OCI-LY3 (cell line): Measurements from ENCODE around the gene ASPG.
"Not testable (repeated sequence)": the region's sequence is repeated elsewhere in the genome, so short reads cannot be mapped to it uniquely, and the experiment has no call there.

Experiments
- H2AFZ ChIP-seq: fragments of 200-600, 300-600 bp; shearing (Covaris generic); 2 replicates; pipeline ENCODE4 v1.6.0; 2014; ENCODE audit warnings: antibody characterized with exemption, low read depth, low read length
- H3K27ac ChIP-seq: fragments of 200-600, 300-600 bp; sonication (generic); 2 replicates; pipeline ENCODE4 v1.5.1; 2014; ENCODE audit warnings: mild to moderate bottlenecking, low read length, moderate library complexity, mixed read lengths
- H3K27me3 ChIP-seq: fragments of 200-600, 300-600 bp; sonication (generic); 2 replicates; pipeline ENCODE4 v1.6.1; 2014; ENCODE audit warnings: low read depth, low read length, mixed read lengths
- H3K36me3 ChIP-seq: fragments of 200-600, 300-600 bp; sonication (generic); replicated peaks from 2 replicates; pipeline ENCODE3; 2014; ENCODE audit warnings: low read depth, low read length, mixed read lengths
- H3K4me1 ChIP-seq: fragments of 300-600, 200-600 bp; sonication (generic); 2 replicates; pipeline ENCODE4 v1.6.1; 2014; ENCODE audit warnings: low read length, mixed read lengths
- H3K4me2 ChIP-seq: fragments of 200-600, 300-600 bp; sonication (generic); 2 replicates; pipeline ENCODE4 v1.6.1; 2014; ENCODE audit warnings: low read length, mixed read lengths
- H3K4me3 ChIP-seq: fragments of 300-600, 200-600 bp; sonication (generic); 2 replicates; pipeline ENCODE4 v1.5.1; 2014; ENCODE audit warnings: antibody characterized with exemption, mild to moderate bottlenecking, low read length, moderate library complexity
- H3K79me2 ChIP-seq: fragments of 300-600, 200-600 bp; shearing (Covaris generic); 2 replicates; pipeline ENCODE4 v1.6.1; 2014; ENCODE audit warnings: mild to moderate bottlenecking, low read length, mixed read lengths
- H3K9ac ChIP-seq: fragments of 300-600, 200-600 bp; shearing (Covaris generic); 2 replicates; pipeline ENCODE4 v1.6.0; 2014; ENCODE audit warnings: mild to moderate bottlenecking, low read length, moderate library complexity
- H3K9me3 ChIP-seq: fragments of 200-600, 300-600 bp; shearing (Covaris generic); 2 replicates; pipeline ENCODE4 v1.6.1; 2014; ENCODE audit warnings: low read length, mixed read lengths; ENCODE audit not compliant: insufficient read depth
- H4K20me1 ChIP-seq: fragments of 200-600, 300-600 bp; sonication (generic); 2 replicates; pipeline ENCODE4 v1.6.1; 2016; ENCODE audit warnings: low read length, mixed read lengths; ENCODE audit not compliant: insufficient read depth
- CTCF ChIP-seq: fragments of 200-600, 300-600 bp; sonication (generic); IDR thresholded peaks from 2 replicates; pipeline ENCODE4 v1.5.1; 2014; ENCODE audit warnings: antibody characterized with exemption, low read length, low read depth
- EZH2phosphoT487 ChIP-seq: fragments of 200-600 bp; shearing (Covaris generic); IDR thresholded peaks from 2 replicates; pipeline ENCODE4 v1.6.1; 2018; ENCODE audit warnings: antibody characterized with exemption, mixed run types, low read depth

ASPG gene

GRCh38 chr14:104151026-104151381, 65.5 kb downstream of the ASPG start:
- Histone ChIP-seq H3K4me1 (peaks cover 7% of the 10 kb centered on the region), H3K27me3 (no peaks in the 10 kb centered on the region), H3K9me3 (no peaks in the 10 kb centered on the region), H3K9ac (no peak overlapping the region), H3K4me2 (no peak overlapping the region), H3K36me3 (no peaks in the 10 kb centered on the region), H3K4me3 (no peak overlapping the region), H4K20me1 (no peaks in the 10 kb centered on the region), H2AFZ (no peak overlapping the region), H3K27ac (no peak overlapping the region), H3K79me2 (no peaks in the 10 kb centered on the region)
- TF ChIP-seq CTCF: no peak
- no peak for TF ChIP-seq EZH2phosphoT487

GRCh38 chr14:104151566-104152245, 66.2 kb downstream of the ASPG start:
- H3K4me2 ChIP-seq: no peak overlapping the region
- H3K27ac ChIP-seq: no peak overlapping the region
- no peak overlapping the region for H2AFZ ChIP-seq
- no peaks in the 10 kb centered on the region for H3K9me3 ChIP-seq
- no peaks in the 10 kb centered on the region for H4K20me1 ChIP-seq
- H3K36me3 ChIP-seq: no peaks in the 10 kb centered on the region
- no peaks in the 10 kb centered on the region for H3K79me2 ChIP-seq
- no peaks in the 10 kb centered on the region for H3K27me3 ChIP-seq
- H3K9ac ChIP-seq: no peak overlapping the region
- no peak overlapping the region for H3K4me3 ChIP-seq
- no peak for TF ChIP-seq EZH2phosphoT487
- no peak for TF ChIP-seq CTCF
- H3K4me1 ChIP-seq: peaks cover 7% of the 10 kb centered on the region

GRCh38 chr14:104152246-104152575, 66.7 kb downstream of the ASPG start:
- peaks cover 7% of the 10 kb centered on the region for H3K4me1 ChIP-seq
- no peak overlapping the region for H2AFZ ChIP-seq
- H3K79me2 ChIP-seq: no peaks in the 10 kb centered on the region
- H3K27me3 ChIP-seq: no peaks in the 10 kb centered on the region
- H3K9me3 ChIP-seq: no peaks in the 10 kb centered on the region
- TF ChIP-seq CTCF (no peak), EZH2phosphoT487 (no peak)
- no peaks in the 10 kb centered on the region for H4K20me1 ChIP-seq
- no peak overlapping the region for H3K4me3 ChIP-seq
- no peaks in the 10 kb centered on the region for H3K36me3 ChIP-seq
- H3K9ac ChIP-seq: no peak overlapping the region
- no peak overlapping the region for H3K4me2 ChIP-seq
- no peak overlapping the region for H3K27ac ChIP-seq

- Histone ChIP-seq H3K4me1 (peaks cover 6% of the 10 kb centered on the region), H3K27me3 (no peaks in the 10 kb centered on the region), H3K4me2 (no peak overlapping the region), H3K36me3 (no peaks in the 10 kb centered on the region), H4K20me1 (no peaks in the 10 kb centered on the region), H3K9me3 (no peaks in the 10 kb centered on the region), H3K79me2 (no peaks in the 10 kb centered on the region), H3K27ac (no peak overlapping the region), H3K4me3 (no peak overlapping the region), H3K9ac (no peak overlapping the region), H2AFZ (no peak overlapping the region)
- TF ChIP-seq EZH2phosphoT487 (no peak), CTCF (no peak)
Observed at GRCh38 chr14:104152686-104153393, 67.3 kb downstream of the ASPG start.

GRCh38 chr14:104153394-104153755, 67.9 kb downstream of the ASPG start:
- not testable (repeated sequence) for H3K4me1 ChIP-seq, H4K20me1 ChIP-seq

More at GRCh38 chr14:104153394-104153755, 67.9 kb downstream of the ASPG start:
- H3K9ac ChIP-seq, H3K36me3 ChIP-seq, H3K4me3 ChIP-seq, H3K27ac ChIP-seq, H3K79me2 ChIP-seq, H3K9me3 ChIP-seq, H3K27me3 ChIP-seq, H3K4me2 ChIP-seq, H2AFZ ChIP-seq: not testable (repeated sequence)
